Fibroblast of lung (primary cell): ENCODE measurements around the gene PEX16.

Source experiments
- CTCF ChIP-seq, 2 donors: IDR thresholded peaks in 1 of 2; conservative IDR thresholded peaks in 1 of 2; 1 replicate in 1 of 2; 2 replicates in 1 of 2; pipeline ENCODE4 v1.5.1; 2011 to 2012; ENCODE audit warnings: low read length in 2 of 2, control low read depth in 1 of 2, inconsistent platforms in 1 of 2, low read depth in 1 of 2, mild to moderate bottlenecking in 1 of 2
- EZH2 ChIP-seq: IDR thresholded peaks from 2 replicates; pipeline ENCODE4 v1.5.1; 2012; ENCODE audit warnings: low read length, control low read depth, mild to moderate bottlenecking; ENCODE audit errors: missing control alignments

GRCh38 chr11:45960387-45961095 is 42.9 kb upstream of the PEX16 start:
- TF ChIP-seq CTCF (conservative IDR thresholded peaks at IDR 0.05 in 1 of 2, IDR thresholded peaks at IDR 0.05 in 1 of 2; ENCODE audit: low read depth in 1 of 2, low read length in 2 of 2) (no peak), EZH2 (no peak)
